Prostate gland (tissue), 2 donors: ENCODE measurements around the gene C10orf67.
"Not testable (repeated sequence)": the region's sequence is repeated elsewhere in the genome, so short reads cannot be mapped to it uniquely, and the experiment has no call there.

ENCODE experiments used
- POLR2AphosphoS5 ChIP-seq: sonication (generic); formaldehyde crosslinking; IDR thresholded peaks from one replicate; pipeline ENCODE4 v1.6.1; 2017; ENCODE audit warnings: antibody characterized with exemption
- TF ChIP-seq, protein P1 (sequence below), 4 experiments: fragments of 200-600 bp in 2 of 4; fragments of 450-650 bp in 2 of 4; sonication (generic) in 2 of 4; IDR thresholded peaks; 1 replicate in 3 of 4; 2 replicates in 1 of 4; pipeline ENCODE4 v1.5.1; 2016 to 2019; ENCODE audit warnings: antibody characterized with exemption in 4 of 4, mild to moderate bottlenecking in 2 of 4, moderate library complexity in 2 of 4

DNA sequence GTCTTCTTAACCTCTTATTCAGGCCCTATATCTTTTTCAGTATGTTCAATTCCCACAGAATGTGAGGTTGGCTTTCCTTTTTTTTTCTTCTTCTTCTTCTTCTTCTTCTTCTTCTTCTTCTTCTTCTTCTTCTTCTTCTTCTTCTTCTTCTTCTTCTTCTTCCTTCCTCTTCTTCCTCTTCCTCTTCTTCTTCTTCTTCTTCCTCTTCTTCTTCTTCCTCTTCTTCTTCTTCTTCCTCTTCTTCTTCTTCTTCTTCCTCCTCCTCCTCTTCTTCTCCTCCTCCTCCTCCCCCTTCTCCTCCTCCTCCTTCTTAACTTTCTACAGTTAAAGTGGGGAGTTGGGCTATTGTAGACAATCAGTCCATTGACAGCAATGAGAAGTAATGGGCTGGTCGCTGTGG is 6.1 kb upstream of the C10orf67 start:
- TF ChIP-seq, protein P1, sequence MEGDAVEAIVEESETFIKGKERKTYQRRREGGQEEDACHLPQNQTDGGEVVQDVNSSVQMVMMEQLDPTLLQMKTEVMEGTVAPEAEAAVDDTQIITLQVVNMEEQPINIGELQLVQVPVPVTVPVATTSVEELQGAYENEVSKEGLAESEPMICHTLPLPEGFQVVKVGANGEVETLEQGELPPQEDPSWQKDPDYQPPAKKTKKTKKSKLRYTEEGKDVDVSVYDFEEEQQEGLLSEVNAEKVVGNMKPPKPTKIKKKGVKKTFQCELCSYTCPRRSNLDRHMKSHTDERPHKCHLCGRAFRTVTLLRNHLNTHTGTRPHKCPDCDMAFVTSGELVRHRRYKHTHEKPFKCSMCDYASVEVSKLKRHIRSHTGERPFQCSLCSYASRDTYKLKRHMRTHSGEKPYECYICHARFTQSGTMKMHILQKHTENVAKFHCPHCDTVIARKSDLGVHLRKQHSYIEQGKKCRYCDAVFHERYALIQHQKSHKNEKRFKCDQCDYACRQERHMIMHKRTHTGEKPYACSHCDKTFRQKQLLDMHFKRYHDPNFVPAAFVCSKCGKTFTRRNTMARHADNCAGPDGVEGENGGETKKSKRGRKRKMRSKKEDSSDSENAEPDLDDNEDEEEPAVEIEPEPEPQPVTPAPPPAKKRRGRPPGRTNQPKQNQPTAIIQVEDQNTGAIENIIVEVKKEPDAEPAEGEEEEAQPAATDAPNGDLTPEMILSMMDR (IDR thresholded peaks at IDR 0.05), result not testable (repeated sequence)
- not testable (repeated sequence) for TF ChIP-seq POLR2AphosphoS5
